ENCODE results near the gene RNF115. TPM values are rescaled to one million over a fixed set of nuclear protein-coding genes. Genes with fewer than 3 reads are reported as not detected.
A peak's percentile ranks its signal among the peaks of the same experiment; 100 is the strongest.
"Not testable (repeated sequence)": the region's sequence is repeated elsewhere in the genome, so short reads cannot be mapped to it uniquely, and the experiment has no call there.

The RNF115 gene
- total RNA-seq, 1 experiment from 2014 or later, result 14.5 TPM

DNA sequence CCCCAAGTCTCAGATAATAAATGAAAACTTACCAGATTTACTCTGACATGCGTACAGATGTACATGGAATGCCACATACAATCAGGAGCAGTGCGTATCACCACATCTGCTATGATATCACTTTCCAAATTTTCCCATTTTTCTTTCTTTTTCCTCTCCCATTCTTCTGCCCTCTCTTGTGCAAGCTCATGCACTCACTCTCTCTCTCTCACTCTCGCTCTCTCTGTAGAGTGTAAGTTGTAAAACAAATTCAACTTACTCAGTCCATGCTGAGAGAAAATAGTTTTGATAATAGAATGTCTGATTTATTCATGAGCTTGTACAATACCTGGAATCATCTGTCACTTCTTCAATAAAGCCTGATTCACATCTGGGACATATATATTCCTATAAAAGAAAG is 35.3 kb downstream of the RNF115 start:
- DNase-seq (ENCODE audit: low read depth), result no peak
- in situ Hi-C loops (cut with HindIII; ENCODE audit: low pct_unique_long_range_greater_than_20kb, low sequenced_read_pairs), result no loop called here

DNA sequence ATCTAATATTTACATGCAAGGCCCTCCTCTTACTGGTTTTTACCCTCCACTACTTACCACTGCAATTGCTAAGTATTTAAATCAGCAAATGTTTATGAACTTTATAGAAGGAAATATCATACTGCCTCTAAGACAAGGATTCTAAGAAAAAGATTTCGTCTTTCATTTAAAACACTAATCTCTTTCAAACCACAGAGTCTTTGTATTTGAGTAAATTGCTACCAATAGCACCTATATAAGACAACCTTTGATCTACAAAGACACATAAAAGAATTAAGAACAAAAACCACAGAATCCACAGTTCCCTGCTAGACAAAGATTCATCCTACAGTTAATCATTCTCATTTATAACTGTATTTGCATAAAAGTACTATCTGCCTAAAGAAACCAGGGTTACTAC is 37.6 kb downstream of the RNF115 start:
- in situ Hi-C loops (cut with HindIII; ENCODE audit: low pct_unique_long_range_greater_than_20kb, low sequenced_read_pairs), result no loop called here
- no peak for DNase-seq (ENCODE audit: low read depth)

DNA sequence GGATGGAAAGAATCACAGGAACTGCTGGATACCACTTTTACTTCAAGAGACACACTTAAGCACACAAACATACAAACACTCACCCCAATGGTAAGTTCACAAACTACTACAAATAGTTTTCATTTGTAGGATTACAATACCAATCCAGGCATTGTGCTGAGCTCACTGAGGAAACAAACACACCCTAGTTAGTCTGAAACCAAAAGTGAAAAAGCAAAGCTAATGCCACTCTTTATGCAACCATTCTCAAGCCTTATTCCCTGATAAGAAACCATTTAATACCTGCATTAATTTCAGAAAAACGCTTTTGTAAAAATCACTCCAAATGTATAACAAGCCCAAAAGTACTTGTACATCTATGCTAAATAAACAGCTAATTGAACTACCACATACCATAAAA is 38.3 kb downstream of the RNF115 start:
- in situ Hi-C loops (cut with HindIII; ENCODE audit: low pct_unique_long_range_greater_than_20kb, low sequenced_read_pairs), result no loop called here

DNA sequence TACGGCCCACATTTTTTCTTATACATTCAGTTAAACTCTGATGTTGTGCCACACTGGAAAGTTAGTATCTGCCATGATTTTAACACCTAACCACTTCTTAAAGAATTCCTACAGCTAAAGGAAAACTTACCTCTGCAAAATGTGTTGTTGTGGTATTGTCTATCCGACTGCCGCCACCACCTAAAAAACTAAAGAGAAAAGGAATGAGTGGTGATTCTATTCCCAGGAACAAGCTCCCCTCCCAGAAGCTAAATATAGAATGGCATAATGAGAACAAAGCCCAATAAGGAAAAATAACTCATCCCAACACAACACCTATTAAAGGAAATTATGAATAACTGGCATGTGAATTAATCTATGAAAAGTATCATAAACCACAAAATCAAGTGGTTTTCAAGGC is 39.5 kb downstream of the RNF115 start:
- DNase-seq (ENCODE audit: low read depth), result no peak
- in situ Hi-C loops (cut with HindIII; ENCODE audit: low pct_unique_long_range_greater_than_20kb, low sequenced_read_pairs), result no loop called here

More for the DNA sequence above, 38.3 kb downstream of the RNF115 start:
- DNase-seq (ENCODE audit: low read depth), result peak; percentile 32

DNA sequence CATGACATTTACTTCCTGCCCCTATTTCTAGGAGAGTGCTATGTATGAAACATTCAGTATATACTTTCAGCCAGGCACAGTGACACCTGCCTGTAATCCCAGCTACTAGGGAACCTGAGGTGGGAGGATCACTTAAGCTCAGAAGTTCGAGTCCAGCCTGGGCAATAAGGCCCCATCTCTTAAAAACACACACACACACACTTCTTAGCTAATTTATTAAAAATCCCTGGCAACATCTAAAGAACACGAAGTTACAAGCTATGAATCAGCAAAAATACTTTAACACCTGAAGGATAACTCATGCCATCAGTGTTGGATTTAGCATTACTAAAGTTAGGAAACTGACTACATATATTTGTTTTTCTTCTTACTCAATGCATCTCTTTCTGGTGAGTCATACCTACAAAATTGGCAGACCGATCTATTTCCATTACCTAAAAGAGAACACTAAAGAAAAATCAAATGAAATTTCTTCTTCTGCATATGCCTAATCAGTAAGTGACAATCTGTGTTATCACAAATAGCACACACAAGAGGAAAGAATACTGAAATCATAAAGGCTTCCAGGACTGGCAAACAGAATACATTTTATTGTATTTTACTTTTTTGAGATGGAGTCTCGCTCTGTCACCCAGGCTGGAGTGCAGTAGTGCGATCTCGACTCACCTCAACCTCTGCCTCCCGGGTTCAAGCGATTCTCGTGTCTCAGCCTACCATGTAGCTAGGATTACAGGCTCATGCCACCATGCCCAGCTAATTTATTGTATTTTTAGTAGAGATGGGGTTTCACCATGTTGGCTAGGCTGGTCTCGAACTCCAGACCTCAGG is 41.4 kb downstream of the RNF115 start:
- in situ Hi-C loops (cut with HindIII; ENCODE audit: low pct_unique_long_range_greater_than_20kb, low sequenced_read_pairs), result no loop called here
- DNase-seq (ENCODE audit: low read depth), result peak; percentile 95

DNA sequence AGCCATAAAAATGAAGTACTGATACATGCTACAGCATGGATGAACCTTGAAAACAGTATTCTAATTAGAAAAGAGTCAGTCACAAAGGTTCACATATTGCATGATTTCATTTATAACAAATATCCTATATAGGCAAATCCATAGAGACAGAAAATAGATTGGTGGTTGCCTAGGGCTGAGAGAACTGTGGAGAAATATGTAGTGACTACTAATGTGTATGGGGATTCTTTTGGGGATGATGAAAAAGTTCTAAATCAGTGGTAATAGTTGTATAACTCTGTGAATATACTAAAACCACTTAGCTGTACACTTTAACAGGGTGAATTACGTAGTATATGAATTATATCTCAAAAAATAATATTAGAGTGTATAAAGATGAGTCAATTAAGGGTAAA is 45.8 kb downstream of the RNF115 start:
- in situ Hi-C loops (cut with HindIII; ENCODE audit: low pct_unique_long_range_greater_than_20kb, low sequenced_read_pairs), result no loop called here
- DNase-seq (ENCODE audit: low read depth), result no peak

DNA sequence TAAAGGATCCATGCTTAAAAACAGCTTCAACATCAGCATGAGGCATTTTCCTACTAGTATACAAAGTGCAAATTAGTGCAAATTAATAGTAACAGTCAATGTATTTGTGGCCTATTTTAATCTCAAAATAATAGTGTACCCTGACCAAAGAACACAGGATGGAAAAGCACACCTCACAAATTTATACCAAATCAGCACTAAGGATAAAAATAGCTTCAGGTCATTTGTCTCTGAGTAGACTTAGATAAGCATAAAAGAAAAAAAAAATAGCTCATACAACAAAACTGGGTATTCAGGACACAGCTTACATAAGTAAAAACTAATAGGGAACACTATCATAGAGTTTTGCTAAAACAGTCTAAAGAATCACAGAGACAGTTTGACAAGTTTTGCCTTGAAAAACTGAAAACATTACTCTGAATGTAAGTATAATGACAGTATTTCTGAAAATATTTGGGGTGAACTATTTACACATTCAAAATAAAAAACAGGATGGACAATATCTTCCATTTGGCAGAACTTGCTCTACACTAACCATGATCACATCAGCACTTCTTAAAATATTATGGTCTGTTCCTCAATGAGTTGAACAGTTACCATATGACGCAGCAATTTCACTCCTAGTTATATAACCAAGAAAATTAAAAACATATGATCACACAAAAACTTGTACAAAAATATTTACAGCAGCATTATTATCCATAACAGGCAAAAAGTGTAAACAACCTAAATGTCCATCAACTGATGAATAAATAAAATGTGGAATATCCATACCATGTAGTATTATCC is 46.3 kb downstream of the RNF115 start:
- in situ Hi-C loops (cut with HindIII; ENCODE audit: low pct_unique_long_range_greater_than_20kb, low sequenced_read_pairs), result no loop called here

DNA sequence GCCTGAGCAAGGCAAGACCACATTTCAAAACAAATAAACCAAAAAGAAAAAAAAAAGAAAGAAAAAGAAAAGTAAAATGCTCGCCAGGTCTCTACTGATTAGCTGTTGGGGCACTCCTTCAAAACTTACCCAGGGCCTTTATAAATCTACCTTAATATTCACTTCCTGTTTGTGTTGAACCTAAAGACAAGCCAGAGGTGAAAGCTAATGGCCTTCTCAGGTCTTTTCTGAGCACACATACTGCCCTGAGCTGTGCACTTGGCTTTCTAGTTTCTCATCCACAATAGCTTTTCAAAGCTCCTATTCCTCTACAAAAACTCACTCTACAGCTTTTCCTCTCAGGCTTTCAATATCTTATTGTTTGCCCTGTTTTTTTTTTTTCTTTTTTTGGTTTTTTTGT is 50.5 kb downstream of the RNF115 start:
- DNase-seq (ENCODE audit: low read depth), result no peak
- in situ Hi-C loops (cut with HindIII; ENCODE audit: low pct_unique_long_range_greater_than_20kb, low sequenced_read_pairs), result no loop called here

More for the DNA sequence above, 46.3 kb downstream of the RNF115 start:
- no peak for DNase-seq (ENCODE audit: low read depth)

DNA sequence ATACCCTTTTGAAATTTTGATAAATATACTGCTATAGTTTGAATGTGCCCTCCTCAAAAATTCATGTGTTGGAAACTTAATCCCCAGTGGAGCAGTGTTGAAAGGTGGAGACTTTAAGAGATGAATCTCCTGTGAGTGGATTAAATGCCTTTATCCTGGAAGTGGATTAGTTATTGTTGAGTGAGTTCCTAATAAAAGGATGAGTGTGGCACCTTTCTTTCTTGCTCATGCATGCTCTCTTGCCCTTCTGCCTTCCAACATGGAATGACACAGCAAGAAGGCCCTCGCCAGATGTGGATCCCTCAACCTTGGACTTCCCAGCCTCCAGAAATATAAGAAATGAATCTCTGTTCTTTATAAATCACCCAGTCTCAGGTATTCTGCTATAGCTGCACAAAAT is 52.8 kb downstream of the RNF115 start:
- in situ Hi-C loops (cut with HindIII; ENCODE audit: low pct_unique_long_range_greater_than_20kb, low sequenced_read_pairs), result no loop called here
- no peak for DNase-seq (ENCODE audit: low read depth)

DNA sequence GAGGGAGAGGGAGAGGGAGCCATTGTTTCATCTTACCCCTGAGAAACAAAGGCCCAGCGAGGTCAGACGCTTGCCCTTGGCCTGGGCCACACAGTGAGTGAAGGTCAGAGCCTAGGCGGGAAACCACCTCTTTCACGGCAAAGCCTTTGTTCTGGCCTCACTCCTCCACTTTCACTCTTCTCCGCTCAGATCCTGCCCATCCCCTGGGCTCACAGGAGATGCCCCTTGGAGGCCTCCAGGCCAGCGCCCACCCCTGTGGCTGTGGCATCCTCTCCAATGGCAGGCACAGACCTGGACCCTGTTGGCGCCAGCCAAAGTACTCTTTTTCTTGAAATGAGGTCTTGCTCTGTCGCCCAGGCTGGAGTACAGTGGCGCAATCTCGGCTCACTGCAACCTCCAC is 55.9 kb downstream of the RNF115 start:
- DNase-seq (ENCODE audit: low read depth); in situ Hi-C loops (cut with HindIII; ENCODE audit: low pct_unique_long_range_greater_than_20kb, low sequenced_read_pairs): not testable (repeated sequence)

DNA sequence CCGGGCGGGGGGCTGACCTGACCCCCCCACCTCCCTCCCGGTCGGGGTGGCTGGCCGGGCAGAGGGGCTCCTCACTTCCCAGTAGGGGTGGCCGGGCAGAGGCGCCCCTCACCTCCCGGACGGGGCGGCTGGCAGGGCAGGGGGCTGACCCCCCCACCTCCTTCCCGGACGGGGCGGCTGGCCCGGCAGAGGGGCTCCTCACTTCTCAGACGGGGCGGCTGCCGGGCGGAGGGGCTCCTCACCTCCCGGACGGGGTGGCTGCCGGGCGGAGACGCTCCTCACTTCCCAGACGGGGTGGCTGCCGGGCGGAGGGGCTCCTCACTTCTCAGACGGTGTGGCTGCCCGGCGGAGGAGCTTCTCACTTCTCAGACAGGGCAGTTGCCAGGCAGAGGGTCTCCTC is 57.0 kb downstream of the RNF115 start:
- in situ Hi-C loops (cut with HindIII; ENCODE audit: low pct_unique_long_range_greater_than_20kb, low sequenced_read_pairs); DNase-seq (ENCODE audit: low read depth): not testable (repeated sequence)

DNA sequence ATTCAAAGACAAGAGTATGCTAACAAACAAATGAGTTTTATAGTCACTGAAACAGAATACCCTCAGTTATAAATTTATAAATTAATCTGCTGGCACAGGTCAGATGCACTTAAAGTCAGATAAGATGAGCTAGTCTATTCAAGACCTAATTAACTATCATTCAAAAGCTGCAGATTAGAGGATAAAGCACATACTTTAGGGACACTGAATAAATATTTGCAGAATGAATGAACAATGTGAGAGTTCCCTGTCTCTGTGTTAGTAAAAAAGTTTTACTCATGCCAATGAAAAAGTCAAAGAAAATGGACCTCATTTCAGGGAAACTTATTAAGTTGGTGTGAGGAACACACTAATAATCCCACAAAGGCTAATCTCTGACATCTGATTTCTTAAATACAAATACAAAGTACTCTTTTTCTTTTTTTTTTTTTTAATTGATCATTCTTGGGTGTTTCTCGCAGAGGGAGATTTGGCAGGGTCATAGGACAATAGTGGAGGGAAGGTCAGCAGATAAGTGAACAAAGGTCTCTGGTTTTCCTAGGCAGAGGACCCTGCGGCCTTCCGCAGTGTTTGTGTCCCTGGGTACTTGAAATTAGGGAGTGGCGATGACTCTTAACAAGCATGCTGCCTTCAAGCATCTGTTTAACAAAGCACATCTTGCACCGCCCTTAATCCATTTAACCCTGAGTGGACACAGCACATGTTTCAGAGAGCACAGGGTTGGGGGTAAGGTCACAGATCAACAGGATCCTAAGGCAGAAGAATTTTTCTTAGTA is 58.1 kb downstream of the RNF115 start:
- in situ Hi-C loops (cut with HindIII; ENCODE audit: low pct_unique_long_range_greater_than_20kb, low sequenced_read_pairs); DNase-seq (ENCODE audit: low read depth): not testable (repeated sequence)

DNA sequence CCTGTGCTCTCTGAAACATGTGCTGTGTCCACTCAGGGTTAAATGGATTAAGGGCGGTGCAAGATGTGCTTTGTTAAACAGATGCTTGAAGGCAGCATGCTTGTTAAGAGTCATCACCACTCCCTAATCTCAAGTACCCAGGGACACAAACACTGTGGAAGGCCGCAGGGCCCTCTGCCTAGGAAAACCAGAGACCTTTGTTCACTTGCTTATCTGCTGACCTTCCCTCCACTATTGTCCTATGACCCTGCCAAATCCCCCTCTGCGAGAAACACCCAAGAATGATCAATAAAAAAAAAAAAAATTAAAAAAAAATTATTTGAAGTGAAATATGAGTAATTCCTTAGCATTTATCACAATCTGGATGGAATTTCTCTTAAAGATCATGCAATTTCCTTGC is 58.8 kb downstream of the RNF115 start:
- DNase-seq (ENCODE audit: low read depth); in situ Hi-C loops (cut with HindIII; ENCODE audit: low pct_unique_long_range_greater_than_20kb, low sequenced_read_pairs): not testable (repeated sequence)

DNA sequence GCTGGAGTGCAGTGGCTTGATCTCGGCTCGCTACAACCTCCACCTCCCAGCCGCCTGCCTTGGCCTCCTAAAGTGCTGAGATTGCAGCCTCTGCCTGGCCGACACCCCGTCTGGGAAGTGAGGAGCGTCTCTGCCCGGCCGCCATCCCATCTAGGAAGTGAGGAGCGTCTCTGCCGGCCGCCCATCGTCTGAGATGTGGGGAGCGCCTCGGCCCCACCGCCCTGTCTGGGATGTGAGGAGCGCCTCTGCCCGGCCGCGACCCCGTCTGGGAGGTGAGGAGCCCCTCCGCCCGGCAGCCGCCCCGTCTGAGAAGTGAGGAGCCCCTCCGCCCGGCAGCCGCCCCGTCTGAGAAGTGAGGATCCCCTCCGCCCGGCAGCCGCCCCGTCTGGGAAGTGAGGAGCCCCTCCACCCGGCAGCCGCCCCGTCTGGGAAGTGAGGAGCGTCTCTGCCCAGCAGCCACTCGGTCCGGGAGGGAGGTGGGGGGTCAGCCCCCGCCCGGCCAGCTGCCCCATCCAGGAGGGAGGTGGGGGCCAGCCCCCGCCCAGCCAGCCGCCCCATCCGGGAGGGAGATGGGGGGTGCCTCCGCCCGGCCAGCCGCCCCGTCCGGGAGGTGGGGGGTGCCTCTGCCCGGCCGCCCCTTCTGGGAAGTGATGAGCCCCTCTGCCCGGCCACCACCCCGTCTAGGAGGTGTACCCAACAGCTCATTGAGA is 59.5 kb downstream of the RNF115 start:
- DNase-seq (ENCODE audit: low read depth); in situ Hi-C loops (cut with HindIII; ENCODE audit: low pct_unique_long_range_greater_than_20kb, low sequenced_read_pairs): not testable (repeated sequence)

DNA sequence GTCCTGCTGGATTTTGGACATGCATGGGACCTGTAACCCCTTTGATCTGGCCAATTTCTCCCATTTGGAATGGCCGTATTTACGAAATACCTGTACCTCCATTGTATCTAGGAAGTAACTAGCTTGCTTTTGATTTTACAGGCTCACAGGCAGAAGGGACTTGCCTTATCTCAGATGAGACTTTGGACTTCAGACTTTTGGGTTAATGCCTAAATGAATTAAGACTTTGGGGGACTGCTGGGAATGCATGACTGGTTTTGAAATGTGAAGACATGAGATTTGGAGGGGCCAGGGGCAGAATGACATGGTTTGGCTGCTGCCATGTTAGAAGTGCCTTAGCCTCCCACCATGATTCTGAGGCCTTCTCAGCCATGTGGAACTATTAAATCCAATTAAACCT is 61.9 kb downstream of the RNF115 start:
- in situ Hi-C loops (cut with HindIII; ENCODE audit: low pct_unique_long_range_greater_than_20kb, low sequenced_read_pairs), result not testable (repeated sequence)

DNA sequence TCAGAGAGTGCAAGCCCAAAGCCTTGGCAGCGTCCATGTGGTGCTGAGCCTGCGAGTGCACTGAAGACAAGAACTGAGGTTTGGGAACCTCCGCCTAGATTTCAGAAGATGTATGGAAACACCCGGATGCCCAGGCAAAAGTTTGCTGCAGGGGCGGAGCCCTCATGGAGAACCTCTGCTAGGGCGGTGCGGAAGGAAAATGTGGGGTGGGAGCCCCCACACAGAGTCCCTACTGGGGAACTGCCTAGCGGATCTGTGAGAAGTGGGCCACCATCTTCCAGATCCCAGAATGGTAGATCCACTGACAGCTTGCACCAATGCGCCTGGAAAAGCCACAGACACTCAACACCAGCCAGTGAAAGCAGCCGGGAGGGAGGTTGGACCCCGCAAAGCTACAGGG is 62.4 kb downstream of the RNF115 start:
- in situ Hi-C loops (cut with HindIII; ENCODE audit: low pct_unique_long_range_greater_than_20kb, low sequenced_read_pairs); DNase-seq (ENCODE audit: low read depth): not testable (repeated sequence)

More for the DNA sequence above, 61.9 kb downstream of the RNF115 start:
- not testable (repeated sequence) for DNase-seq (ENCODE audit: low read depth)

DNA sequence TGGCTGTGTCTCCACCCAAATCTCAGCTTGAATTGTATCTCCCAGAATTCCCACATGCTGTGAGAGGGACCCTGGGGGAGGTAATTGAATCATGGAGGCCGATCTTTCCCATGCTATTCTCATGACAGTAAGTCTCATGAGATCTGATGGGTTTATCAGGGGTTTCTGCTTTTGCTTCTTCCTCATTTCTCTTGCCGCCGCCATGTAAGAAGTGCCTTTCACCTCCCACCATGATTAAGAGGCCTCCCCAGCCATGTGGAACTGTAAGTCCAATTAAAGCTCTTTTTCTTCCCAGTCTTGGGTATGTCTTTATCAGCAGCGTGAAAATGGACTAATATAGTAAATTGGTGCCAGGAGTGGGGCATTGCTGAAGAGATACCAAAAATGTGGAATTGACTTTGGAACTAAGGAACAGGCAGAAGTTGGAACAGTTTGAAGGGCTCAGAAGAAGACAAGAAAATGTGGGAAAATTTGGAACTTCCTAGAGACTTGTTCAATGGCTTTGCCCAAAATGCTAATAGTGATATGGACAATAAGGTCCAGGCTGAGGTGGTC is 63.4 kb downstream of the RNF115 start:
- in situ Hi-C loops (cut with HindIII; ENCODE audit: low pct_unique_long_range_greater_than_20kb, low sequenced_read_pairs); DNase-seq (ENCODE audit: low read depth): not testable (repeated sequence)

DNA sequence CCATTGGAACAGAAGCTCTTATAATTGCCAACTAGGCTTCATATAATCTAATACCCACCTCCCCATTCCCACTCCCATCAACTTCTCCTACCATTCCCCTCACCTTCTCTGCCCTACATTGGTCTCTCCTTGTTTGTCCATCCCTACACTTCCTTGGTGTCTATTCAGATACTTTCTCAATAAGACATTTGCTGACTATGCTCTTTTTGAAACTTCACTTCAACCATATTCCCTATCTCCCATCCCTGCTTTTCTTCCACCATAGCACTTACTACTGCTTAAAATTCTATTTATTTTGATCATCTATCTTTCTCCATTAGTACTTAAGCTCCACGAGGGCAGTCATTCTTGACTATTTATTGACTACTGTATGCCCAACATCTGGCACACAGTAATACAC is 64.2 kb downstream of the RNF115 start:
- in situ Hi-C loops (cut with HindIII; ENCODE audit: low pct_unique_long_range_greater_than_20kb, low sequenced_read_pairs), result no loop called here

More for the DNA sequence above, 64.2 kb downstream of the RNF115 start:
- DNase-seq (ENCODE audit: low read depth), result no peak
